Stimulated activated CD4-positive, alpha-beta T cell treated with anti-CD3 and anti-CD28 coated beads, TNF-alpha, amount 100 ng/mL, for 4 hours (primary cell): ENCODE data around the gene ZNF592.
"Not testable (repeated sequence)": the region's sequence is repeated elsewhere in the genome, so short reads cannot be mapped to it uniquely, and the experiment has no call there.

ENCODE experiments used
- DNase-seq, 3 experiments: peaks; one replicate each; pipeline ENCODE4 v3.0.0-alpha.2; 2020; ENCODE audit warnings: low read depth in 3 of 3

ZNF592 gene, protein sequence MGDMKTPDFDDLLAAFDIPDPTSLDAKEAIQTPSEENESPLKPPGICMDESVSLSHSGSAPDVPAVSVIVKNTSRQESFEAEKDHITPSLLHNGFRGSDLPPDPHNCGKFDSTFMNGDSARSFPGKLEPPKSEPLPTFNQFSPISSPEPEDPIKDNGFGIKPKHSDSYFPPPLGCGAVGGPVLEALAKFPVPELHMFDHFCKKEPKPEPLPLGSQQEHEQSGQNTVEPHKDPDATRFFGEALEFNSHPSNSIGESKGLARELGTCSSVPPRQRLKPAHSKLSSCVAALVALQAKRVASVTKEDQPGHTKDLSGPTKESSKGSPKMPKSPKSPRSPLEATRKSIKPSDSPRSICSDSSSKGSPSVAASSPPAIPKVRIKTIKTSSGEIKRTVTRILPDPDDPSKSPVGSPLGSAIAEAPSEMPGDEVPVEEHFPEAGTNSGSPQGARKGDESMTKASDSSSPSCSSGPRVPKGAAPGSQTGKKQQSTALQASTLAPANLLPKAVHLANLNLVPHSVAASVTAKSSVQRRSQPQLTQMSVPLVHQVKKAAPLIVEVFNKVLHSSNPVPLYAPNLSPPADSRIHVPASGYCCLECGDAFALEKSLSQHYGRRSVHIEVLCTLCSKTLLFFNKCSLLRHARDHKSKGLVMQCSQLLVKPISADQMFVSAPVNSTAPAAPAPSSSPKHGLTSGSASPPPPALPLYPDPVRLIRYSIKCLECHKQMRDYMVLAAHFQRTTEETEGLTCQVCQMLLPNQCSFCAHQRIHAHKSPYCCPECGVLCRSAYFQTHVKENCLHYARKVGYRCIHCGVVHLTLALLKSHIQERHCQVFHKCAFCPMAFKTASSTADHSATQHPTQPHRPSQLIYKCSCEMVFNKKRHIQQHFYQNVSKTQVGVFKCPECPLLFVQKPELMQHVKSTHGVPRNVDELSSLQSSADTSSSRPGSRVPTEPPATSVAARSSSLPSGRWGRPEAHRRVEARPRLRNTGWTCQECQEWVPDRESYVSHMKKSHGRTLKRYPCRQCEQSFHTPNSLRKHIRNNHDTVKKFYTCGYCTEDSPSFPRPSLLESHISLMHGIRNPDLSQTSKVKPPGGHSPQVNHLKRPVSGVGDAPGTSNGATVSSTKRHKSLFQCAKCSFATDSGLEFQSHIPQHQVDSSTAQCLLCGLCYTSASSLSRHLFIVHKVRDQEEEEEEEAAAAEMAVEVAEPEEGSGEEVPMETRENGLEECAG (N-terminal part only)

GRCh38 chr15:84748274-84749110 lies at the start of gene ZNF592:
TSS of gene ZNF592 (plus strand) at chr15:84748592. CDS start at chr15:84782676, 34,084 bp downstream.
- peak; percentile 67 to 79 (median 70) for DNase-seq

GRCh38 chr15:84699538-84700191 lies 48.7 kb upstream of the ZNF592 start:
- no peak for DNase-seq

DNA sequence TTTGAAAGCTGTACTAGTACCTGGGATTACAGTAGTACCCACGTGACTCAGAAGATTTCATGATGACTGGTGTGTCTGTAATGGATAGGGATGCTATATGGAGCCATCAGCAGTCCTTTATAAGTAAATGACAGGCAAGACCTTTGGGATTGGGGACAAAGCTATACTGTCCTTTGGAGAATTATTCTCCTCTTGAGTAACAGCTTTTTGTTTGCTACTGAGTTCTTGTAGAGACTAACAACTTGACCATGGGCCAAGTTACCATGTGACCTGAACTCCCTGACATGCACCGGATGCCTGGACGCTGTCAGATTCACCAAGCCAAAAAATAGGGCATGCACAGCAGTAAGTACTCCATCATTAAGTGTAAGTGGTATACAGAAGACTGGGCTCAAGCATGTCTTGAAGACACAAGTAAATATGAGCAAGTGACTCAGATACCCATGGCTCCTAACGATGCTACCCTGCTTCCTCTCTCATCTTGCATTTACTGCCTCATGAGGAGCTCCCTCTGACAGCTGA lies 45.4 kb upstream of the ZNF592 start:
- no peak for DNase-seq

GRCh38 chr15:84703808-84704207 lies 44.6 kb upstream of the ZNF592 start:
- DNase-seq, result no peak

DNA sequence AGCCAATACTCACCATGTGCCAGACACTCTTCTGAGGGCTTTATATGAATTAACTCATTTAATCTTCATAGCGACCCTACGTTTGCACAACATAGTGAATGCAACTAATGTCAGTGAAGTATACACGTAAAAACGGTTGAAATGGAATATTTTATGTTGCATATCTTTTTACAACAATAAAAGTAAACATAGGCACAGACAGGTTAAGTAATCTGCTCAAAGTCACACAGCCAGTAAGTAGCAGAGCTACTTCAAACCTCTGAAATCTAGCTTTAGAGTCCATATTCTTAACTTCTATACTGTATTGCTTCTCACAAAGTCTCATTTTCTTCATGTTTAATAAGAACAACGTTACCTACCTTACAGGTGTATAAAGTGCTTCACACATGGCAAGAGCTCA lies 34.0 kb upstream of the ZNF592 start:
- DNase-seq, result no peak

- DNase-seq, result no peak
Measured at GRCh38 chr15:84714821-84715220, 33.6 kb upstream of the ZNF592 start.

DNA sequence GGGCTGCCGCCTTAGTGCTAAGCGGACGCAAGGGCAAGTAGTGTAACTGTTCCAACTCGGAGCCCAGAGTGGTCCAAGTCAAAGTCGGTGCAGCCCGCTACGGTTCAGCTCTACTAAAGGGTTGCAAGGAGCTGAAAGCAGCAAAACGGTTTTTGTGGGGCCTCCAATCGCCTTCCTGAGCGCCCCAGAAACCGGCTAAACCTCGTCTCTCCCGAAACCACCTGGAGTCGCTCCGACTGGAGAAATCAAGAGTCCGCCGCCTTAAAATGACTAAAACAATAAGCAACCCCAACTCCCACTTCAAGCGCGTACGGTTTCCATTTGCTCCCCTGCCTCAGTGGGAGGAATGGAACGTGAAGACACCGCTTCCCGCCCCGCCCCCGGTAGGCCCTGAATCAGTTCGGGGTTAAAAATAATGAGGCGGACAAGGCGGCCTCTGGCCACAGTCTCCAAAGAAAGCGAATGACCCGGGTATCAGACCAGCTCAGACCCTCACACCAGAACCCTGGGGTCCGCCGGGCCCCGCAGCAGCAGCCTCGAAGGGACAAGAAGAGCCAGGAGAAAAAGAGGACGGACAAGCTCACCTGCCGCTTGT lies 32.9 kb upstream of the ZNF592 start:
- peak; percentile 20 to 28 (median 27) for DNase-seq

DNA sequence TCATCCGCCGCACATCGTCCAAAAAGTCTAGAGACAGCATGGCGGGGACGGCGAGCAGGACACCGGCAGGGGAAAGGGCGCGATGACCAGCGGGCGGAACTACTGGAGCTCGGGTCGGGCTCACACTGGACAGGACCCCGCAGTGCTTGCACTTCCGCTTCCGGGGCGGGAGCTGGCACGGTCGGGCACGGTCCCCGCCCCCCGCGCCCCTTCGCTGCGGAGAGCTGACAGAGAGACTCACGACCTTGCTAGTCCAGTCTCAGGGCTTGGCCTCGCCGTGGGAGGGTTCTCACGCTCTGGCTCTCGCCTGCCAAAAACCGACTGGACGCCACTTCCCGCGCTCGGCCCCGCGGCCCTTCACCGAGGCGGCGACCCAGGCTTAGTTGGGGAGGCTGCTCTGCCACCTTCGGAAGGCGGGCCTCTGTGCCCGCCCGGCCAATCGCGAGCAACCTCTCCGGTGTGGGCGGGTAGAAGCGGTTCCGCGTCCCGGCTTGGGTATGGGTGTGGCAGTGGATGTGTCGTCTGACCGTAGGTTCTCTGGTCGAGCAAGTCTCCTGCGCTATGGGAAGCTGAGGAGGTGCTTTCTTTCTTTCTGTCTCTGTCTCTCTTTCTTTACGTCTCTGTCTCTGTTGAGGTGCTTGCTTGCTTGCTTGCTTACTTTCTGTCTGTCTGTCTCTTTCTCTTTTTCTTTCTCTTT lies 32.2 kb upstream of the ZNF592 start, which contains the start of gene SEC11A:
TSS of gene SEC11A (minus strand) at position 104 of the 697 bp plus-strand sequence. CDS start at position 40, 64 bp downstream.
- DNase-seq, result peak; percentile 79 to 87 (median 83)

GRCh38 chr15:84721371-84721770 lies 27.0 kb upstream of the ZNF592 start:
- no peak for DNase-seq

- DNase-seq, result no peak
Measured at GRCh38 chr15:84722628-84723027, 25.8 kb upstream of the ZNF592 start.

DNA sequence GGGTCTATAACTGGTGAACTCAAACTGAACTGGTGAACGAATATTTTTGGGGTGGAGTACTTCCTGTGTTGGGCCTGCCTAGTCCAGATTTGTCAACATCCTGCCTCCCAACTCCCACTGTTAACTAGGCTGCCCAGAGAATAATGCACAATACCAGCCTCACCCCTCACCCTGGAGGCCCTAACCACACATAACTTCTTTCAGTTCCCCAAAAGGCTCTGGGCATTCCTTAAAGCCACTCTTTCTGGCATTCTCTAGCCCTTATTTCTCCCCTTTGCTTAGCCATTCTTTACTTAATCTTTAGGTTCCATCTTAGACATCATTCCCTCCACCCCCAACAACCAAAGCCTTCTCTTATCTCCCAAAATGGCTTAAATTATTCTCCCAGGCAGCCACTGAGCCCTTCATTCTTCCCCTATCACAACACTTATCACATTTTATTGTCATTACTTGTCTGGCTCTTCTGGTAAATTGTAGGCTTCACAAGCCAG lies 23.3 kb upstream of the ZNF592 start:
- no peak for DNase-seq

DNA sequence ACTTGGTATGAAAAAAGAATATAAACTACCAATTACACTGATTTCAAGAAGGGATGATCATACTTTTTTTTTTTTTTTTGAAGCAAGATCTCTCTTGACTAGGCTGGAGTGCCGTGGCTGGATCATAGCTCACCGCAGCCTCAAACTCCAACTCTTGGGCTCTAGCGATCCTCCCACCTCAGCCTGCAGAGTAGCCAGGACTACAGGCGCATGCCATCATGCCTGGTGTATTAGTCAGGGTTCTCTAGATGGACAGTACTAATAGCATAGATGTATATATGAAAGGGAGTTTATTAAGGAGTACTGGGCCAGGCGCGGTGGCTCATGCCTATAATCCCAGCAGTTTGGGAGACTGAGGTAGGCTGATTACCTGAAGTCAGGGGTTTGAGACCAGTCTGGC lies 21.0 kb upstream of the ZNF592 start:
- no peak for DNase-seq

DNA sequence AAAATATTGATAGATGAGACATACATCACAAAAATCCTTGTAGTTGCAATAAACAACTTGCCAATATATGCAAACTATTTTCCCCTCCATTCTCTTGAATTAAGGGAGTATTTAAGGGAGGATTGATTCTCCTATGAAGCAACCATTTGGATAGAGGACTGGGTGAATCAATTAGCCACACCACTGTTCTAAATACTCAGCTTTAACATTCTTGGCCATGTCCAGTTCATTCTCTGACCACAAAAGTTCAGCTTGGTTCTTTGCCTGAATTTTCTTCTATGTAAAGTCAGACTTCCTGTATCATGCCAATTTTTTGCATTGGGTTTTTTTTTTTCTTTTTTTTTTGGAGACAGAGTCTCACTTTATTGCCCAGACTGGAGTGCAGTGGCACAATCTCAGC lies 16.6 kb upstream of the ZNF592 start:
- no peak for DNase-seq

DNA sequence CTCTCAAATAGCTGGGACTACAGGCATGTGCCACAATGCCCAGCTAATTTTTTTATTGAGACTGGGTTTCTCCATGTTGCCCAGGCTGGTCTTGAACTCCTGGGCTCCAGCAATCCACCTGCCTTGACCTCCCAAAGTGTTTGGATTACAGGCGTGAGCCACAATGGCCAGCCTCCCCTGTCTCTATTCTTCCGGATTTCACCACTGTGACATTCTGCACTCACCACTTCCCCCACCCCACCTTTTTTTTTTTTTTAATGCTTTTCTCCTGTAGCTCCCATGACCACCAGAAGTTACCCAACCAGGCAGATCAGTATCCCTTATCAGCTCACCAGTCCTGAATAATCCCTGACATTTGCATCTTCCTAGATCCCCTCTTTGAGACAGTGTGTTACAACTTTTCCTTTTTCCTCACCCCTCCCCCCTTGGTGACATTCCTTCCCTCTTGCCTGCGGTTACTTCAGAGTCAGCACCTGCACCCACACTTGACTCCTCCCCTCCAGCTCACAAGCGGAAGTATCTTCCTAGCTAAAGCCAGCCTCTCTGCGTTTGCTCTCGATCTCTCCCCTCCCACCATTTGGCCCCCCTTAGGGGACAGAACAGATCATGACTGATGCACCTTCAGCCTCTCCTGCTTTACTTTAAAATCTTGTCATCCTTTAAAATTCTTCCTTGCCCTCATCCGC lies 13.5 kb upstream of the ZNF592 start:
- peak; percentile 33 to 49 (median 47) for DNase-seq

DNA sequence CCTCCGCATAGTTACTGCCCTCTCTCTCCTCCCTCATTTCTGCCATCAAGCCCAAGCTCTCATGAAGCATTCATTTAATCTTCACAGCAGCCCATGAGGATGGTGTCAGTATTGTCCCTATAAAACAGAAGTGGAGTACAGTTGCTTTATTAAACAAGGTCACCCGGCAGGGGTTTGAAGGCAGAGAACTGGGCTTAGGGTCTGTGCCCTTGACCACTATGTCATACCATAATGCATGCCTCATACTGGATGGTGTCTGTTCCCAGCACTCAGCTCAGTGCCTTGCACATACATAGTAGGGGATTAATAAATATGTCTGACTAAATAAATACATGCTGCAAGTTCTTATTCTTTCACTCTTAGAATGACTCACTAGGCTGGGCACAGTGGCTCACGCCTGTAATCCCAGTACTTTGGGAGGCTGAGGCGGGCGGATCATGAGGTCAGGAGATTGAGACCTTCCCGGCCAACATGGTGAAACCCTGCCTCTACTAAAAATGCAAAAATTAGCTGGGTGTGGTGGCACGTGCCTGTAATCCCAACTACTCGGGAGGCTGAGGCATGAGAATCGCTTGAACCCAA lies 12.8 kb upstream of the ZNF592 start:
- not testable (repeated sequence) for DNase-seq

DNA sequence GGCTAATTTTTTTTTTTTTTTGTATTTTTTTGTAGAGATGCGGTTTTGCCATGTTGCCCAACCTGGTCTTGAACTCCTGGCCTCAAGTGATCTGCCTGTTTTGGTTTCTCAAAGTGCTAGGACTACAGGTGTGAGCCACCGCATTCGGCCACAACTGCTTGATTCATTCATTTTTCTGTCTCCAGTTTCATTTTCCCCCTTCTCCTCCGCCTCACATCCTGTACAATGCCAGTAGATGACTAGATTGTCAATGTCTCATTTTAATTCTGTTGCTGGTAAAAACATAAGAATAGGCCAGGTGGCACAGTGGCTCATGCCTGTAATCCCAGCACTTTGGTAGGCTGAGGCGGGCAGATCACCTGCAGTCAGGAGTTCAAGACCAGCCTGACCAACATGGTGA lies 12.0 kb upstream of the ZNF592 start:
- peak in 2 of 3 experiments; percentile 24 to 29 for DNase-seq

DNA sequence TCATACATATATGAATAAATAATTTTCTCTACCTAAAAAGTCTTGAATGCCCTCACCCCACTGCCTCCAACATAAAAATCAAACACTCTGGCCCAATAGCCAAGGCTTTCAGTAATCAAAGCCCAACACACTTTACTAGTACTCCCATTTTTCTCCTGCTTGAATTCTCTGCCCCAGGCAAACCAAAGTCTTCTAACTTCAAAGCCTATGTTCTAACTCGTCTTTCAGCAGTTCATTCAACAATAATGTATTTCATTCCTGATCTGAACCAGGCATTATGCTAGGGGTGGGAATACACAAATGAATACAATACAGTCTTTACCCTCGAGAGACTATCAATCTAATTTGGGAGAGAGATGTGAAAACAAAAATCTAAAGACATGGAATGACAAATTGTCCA lies 11.4 kb upstream of the ZNF592 start:
- no peak for DNase-seq

GRCh38 chr15:84740691-84741090 lies 7.7 kb upstream of the ZNF592 start:
- no peak for DNase-seq
